ENCODE measurements around the gene MCUR1. TPM values are rescaled to one million over a fixed set of nuclear protein-coding genes. Genes with fewer than 3 reads are reported as not detected.

The MCUR1 gene
- total and polyA plus RNA-seq, 9 of the 15 experiments (the other 6 are each of a cell fraction or from before 2014, with no cell fraction given): 5.1 to 60.2 (median 41.4) TPM

DNA sequence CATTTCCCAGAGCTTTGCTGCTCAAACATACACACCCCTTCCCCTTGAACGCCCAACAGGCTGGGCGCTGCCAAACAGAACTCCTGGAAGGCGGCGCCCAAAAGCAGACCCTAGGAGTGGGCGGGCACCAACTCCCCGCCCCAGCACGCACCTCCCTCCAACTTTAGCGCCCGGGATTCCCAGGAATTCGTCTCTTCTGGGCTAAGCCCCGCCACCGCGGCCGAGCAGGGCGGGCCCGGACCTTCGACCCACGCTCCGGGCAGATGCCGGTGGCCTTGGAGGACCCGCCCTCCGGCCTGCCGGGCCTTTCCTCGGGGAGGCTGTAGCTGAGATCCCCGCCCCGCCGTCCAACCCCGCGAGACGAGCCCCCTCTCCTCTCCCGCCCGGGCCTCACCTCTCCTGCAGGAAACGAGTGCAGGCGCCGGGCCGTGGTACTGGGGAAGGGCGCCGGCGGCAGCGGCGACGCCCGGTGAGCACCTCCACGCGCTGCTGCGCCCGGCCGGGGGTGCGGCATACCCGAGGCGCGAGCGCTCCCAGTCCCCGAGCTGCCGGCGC is 659 bp downstream of the MCUR1 start (continued):
- TF ChIP-seq, protein P1, sequence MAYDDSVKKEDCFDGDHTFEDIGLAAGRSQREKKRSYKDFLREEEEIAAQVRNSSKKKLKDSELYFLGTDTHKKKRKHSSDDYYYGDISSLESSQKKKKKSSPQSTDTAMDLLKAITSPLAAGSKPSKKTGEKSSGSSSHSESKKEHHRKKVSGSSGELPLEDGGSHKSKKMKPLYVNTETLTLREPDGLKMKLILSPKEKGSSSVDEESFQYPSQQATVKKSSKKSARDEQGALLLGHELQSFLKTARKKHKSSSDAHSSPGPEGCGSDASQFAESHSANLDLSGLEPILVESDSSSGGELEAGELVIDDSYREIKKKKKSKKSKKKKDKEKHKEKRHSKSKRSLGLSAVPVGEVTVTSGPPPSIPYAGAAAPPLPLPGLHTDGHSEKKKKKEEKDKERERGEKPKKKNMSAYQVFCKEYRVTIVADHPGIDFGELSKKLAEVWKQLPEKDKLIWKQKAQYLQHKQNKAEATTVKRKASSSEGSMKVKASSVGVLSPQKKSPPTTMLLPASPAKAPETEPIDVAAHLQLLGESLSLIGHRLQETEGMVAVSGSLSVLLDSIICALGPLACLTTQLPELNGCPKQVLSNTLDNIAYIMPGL (CRISPR knock-in tag; IDR thresholded peaks at IDR 0.05): no peak
- no peak for TF ChIP-seq NR4A1 (CRISPR knock-in tag; IDR thresholded peaks at IDR 0.05)
- TF ChIP-seq NR4A1 (tag; IDR thresholded peaks at IDR 0.05): 0 out of 2 replicates have a peak, but pooled peaks have one; percentile 74
- TF ChIP-seq TFAM (CRISPR knock-in tag; conservative IDR thresholded peaks at IDR 0.05): no peak
- TF ChIP-seq WHSC1 (IDR thresholded peaks at IDR 0.05; ENCODE audit: low read length): no peak
- no peak for TF ChIP-seq LEF1 (IDR thresholded peaks at IDR 0.05)
- no peak; the same call in 1 of the 2 replicates for TF ChIP-seq GABPB1 (CRISPR knock-in tag; IDR thresholded peaks at IDR 0.05)
- TF ChIP-seq ZNF143 (CRISPR knock-in tag; IDR thresholded peaks at IDR 0.05): peak; percentile 20; the same call in 1 of the 2 replicates
- no peak for TF ChIP-seq DIDO1 (tag; IDR thresholded peaks at IDR 0.05; ENCODE audit: low read depth)
- TF ChIP-seq, protein P2, sequence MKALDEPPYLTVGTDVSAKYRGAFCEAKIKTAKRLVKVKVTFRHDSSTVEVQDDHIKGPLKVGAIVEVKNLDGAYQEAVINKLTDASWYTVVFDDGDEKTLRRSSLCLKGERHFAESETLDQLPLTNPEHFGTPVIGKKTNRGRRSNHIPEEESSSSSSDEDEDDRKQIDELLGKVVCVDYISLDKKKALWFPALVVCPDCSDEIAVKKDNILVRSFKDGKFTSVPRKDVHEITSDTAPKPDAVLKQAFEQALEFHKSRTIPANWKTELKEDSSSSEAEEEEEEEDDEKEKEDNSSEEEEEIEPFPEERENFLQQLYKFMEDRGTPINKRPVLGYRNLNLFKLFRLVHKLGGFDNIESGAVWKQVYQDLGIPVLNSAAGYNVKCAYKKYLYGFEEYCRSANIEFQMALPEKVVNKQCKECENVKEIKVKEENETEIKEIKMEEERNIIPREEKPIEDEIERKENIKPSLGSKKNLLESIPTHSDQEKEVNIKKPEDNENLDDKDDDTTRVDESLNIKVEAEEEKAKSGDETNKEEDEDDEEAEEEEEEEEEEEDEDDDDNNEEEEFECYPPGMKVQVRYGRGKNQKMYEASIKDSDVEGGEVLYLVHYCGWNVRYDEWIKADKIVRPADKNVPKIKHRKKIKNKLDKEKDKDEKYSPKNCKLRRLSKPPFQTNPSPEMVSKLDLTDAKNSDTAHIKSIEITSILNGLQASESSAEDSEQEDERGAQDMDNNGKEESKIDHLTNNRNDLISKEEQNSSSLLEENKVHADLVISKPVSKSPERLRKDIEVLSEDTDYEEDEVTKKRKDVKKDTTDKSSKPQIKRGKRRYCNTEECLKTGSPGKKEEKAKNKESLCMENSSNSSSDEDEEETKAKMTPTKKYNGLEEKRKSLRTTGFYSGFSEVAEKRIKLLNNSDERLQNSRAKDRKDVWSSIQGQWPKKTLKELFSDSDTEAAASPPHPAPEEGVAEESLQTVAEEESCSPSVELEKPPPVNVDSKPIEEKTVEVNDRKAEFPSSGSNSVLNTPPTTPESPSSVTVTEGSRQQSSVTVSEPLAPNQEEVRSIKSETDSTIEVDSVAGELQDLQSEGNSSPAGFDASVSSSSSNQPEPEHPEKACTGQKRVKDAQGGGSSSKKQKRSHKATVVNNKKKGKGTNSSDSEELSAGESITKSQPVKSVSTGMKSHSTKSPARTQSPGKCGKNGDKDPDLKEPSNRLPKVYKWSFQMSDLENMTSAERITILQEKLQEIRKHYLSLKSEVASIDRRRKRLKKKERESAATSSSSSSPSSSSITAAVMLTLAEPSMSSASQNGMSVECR (CRISPR knock-in tag; IDR thresholded peaks at IDR 0.05): peak; percentile 85; the same call in 1 of the 2 replicates
- TF ChIP-seq CBFB (CRISPR knock-in tag; IDR thresholded peaks at IDR 0.05): no peak
- 0 out of 2 replicates have a peak, but pooled peaks have one; percentile 47 for TF ChIP-seq ZC3H11A (IDR thresholded peaks at IDR 0.05; ENCODE audit: low read depth, low read length)
- TF ChIP-seq HDAC1 (IDR thresholded peaks at IDR 0.05): peak in 1 of 2 experiments; percentile 72; a peak in 2 of 4 replicates
- TF ChIP-seq NCOA4 (IDR thresholded peaks at IDR 0.05; ENCODE audit: partially characterized antibody): no peak
- no peak for TF ChIP-seq ZFPM2 (CRISPR knock-in tag; IDR thresholded peaks at IDR 0.05)
- no peak for TF ChIP-seq FOS (IDR thresholded peaks at IDR 0.05; ENCODE audit: extremely low read depth, insufficient read length)
- TF ChIP-seq, protein P3, sequence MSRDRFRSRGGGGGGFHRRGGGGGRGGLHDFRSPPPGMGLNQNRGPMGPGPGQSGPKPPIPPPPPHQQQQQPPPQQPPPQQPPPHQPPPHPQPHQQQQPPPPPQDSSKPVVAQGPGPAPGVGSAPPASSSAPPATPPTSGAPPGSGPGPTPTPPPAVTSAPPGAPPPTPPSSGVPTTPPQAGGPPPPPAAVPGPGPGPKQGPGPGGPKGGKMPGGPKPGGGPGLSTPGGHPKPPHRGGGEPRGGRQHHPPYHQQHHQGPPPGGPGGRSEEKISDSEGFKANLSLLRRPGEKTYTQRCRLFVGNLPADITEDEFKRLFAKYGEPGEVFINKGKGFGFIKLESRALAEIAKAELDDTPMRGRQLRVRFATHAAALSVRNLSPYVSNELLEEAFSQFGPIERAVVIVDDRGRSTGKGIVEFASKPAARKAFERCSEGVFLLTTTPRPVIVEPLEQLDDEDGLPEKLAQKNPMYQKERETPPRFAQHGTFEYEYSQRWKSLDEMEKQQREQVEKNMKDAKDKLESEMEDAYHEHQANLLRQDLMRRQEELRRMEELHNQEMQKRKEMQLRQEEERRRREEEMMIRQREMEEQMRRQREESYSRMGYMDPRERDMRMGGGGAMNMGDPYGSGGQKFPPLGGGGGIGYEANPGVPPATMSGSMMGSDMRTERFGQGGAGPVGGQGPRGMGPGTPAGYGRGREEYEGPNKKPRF (IDR thresholded peaks at IDR 0.05; ENCODE audit: low read depth, low read length): no peak
- no peak for TF ChIP-seq NCOA1 (IDR thresholded peaks at IDR 0.05; ENCODE audit: low read depth)
- peak; percentile 90 for TF ChIP-seq GATAD2B (IDR thresholded peaks at IDR 0.05; ENCODE audit: borderline replicate concordance)
- peak; percentile 38 for TF ChIP-seq U2AF1 (optimal IDR thresholded peaks at IDR 0.05; ENCODE audit: low read depth, low read length)
- no peak for TF ChIP-seq SOX6 (IDR thresholded peaks at IDR 0.05)
- no peak for TF ChIP-seq XRCC5 (IDR thresholded peaks at IDR 0.05; ENCODE audit: low read depth, low read length)
- TF ChIP-seq ZNF197 (CRISPR knock-in tag; IDR thresholded peaks at IDR 0.05; ENCODE audit: low read depth): no peak

All from K562 (cell line).